SHP77 treated with DMSO at 0.1 percent for 48 hours (cell line): ENCODE measurements around the gene DNAH10.
"Not testable (repeated sequence)": the region's sequence is repeated elsewhere in the genome, so short reads cannot be mapped to it uniquely, and the experiment has no call there.

Experiments
- DNase-seq: peaks from one replicate; lab custom pipeline; 2025; lab: John Stamatoyannopoulos, UW

DNAH10 gene

GRCh38 chr12:123936956-123937706, 175.0 kb downstream of the DNAH10 start:
- DNase-seq, result no peak

- no peak for DNase-seq
These were observed 175.8 kb downstream of the DNAH10 start for GRCh38 chr12:123937707-123938591.

GRCh38 chr12:123938679-123939480, 176.8 kb downstream of the DNAH10 start:
- DNase-seq, result no peak

GRCh38 chr12:123939716-123940626, 177.9 kb downstream of the DNAH10 start:
- no peak for DNase-seq

GRCh38 chr12:123940627-123940966, 178.5 kb downstream of the DNAH10 start:
- DNase-seq, result no peak

- no peak for DNase-seq
These were observed 178.9 kb downstream of the DNAH10 start for GRCh38 chr12:123941000-123941399.

- DNase-seq, result no peak
These were observed 179.6 kb downstream of the DNAH10 start for GRCh38 chr12:123941624-123942237.

- DNase-seq, result no peak
These were observed 180.1 kb downstream of the DNAH10 start for GRCh38 chr12:123942238-123942653.

GRCh38 chr12:123942911-123943648, 181.0 kb downstream of the DNAH10 start:
- no peak for DNase-seq

- no peak for DNase-seq
These were observed 181.7 kb downstream of the DNAH10 start for GRCh38 chr12:123943816-123944215.

- no peak for DNase-seq
These were observed 182.6 kb downstream of the DNAH10 start for GRCh38 chr12:123944696-123945095.

GRCh38 chr12:123945287-123946151, 183.4 kb downstream of the DNAH10 start:
- DNase-seq, result no peak

GRCh38 chr12:123946152-123946515, 184.0 kb downstream of the DNAH10 start:
- DNase-seq, result no peak

- DNase-seq, result not testable (repeated sequence)
These were observed 184.7 kb downstream of the DNAH10 start for GRCh38 chr12:123946516-123947505.

- not testable (repeated sequence) for DNase-seq
These were observed 185.4 kb downstream of the DNAH10 start for GRCh38 chr12:123947531-123947930.

- DNase-seq, result no peak
These were observed 186.3 kb downstream of the DNAH10 start for GRCh38 chr12:123948401-123948795.

GRCh38 chr12:123948796-123949769, 187.0 kb downstream of the DNAH10 start:
- DNase-seq, result no peak
